Lower lobe of right lung (tissue), 2 donors: ENCODE results near the gene CCNI2. TPM values are rescaled to one million over a fixed set of nuclear protein-coding genes. Genes with fewer than 3 reads are reported as not detected.

Experiments
- ATAC-seq, 2 donors: fragments of 200-7000 bp; cut with Tn5 transposase; one replicate each; pipeline ENCODE4 v1.9.1; 2020 to 2022; ENCODE audit warnings: mild to moderate bottlenecking in 2 of 2, moderate library complexity in 2 of 2
- DNase-seq: peaks from one replicate; pipeline ENCODE4 v3.0.0-alpha.2; 2020
- H3K27ac ChIP-seq: fragments of 200-600 bp; one replicate; pipeline ENCODE4 v1.8.0; 2022
- H3K27me3 ChIP-seq: fragments of 200-600 bp; one replicate; pipeline ENCODE4 v1.8.0; 2022; ENCODE audit warnings: low read depth
- H3K36me3 ChIP-seq: fragments of 200-600 bp; one replicate; pipeline ENCODE4 v1.8.0; 2022; ENCODE audit warnings: mild to moderate bottlenecking
- H3K4me1 ChIP-seq: fragments of 200-600 bp; one replicate; pipeline ENCODE4 v1.8.0; 2022
- H3K4me3 ChIP-seq: fragments of 200-600 bp; one replicate; pipeline ENCODE4 v1.8.0; 2022; ENCODE audit warnings: mild to moderate bottlenecking
- H3K9me3 ChIP-seq: fragments of 200-600 bp; one replicate; pipeline ENCODE4 v1.8.0; 2022
- CTCF ChIP-seq: fragments of 200-600 bp; IDR thresholded peaks from one replicate; pipeline ENCODE4 v1.8.0; 2022; ENCODE audit warnings: antibody characterized with exemption, mild to moderate bottlenecking
- intact Hi-C: fragments of 100-400 bp; cut with DNase I; formaldehyde crosslinking; loops from one replicate; pipeline ENCODE4 v1.11.0; 2022
- total RNA-seq: library from RNA; stranded (reverse); fragmentation: NEBNext Ultra II Directional; extraction: Animal tissue kit (Norgen Biotek cat#: 25700); gene quantifications from one replicate; pipeline ENCODE4 v1.2.1, GENCODE V29; 2021
- donor health status: DM: no; HTN: yes; CAD: no; lungs with severe emphysema.

CCNI2 gene
- total RNA-seq, 1 donor from 2014 or later = 1.1 TPM

GRCh38 chr5:132764051-132764450 lies 16.8 kb downstream of the CCNI2 start:
- H3K4me1 ChIP-seq = peaks cover 14% of the 10 kb centered on the region

GRCh38 chr5:132764671-132765238 lies 17.5 kb downstream of the CCNI2 start:
- intact Hi-C loops = no loop called here
- H3K4me3 ChIP-seq = no peak overlapping the region
- DNase-seq (no peak), ATAC-seq (no peak)
- no peaks in the 10 kb centered on the region for H3K27me3 ChIP-seq
- TF ChIP-seq CTCF = no peak
- H3K4me1 ChIP-seq = peaks cover 14% of the 10 kb centered on the region
- peaks cover 54% of the 10 kb centered on the region for H3K36me3 ChIP-seq
- no peaks in the 10 kb centered on the region for H3K9me3 ChIP-seq
- H3K27ac ChIP-seq = no peak overlapping the region

More at GRCh38 chr5:132764051-132764450, 16.8 kb downstream of the CCNI2 start:
- intact Hi-C loops = no loop called here
- peaks cover 61% of the 10 kb centered on the region for H3K36me3 ChIP-seq
- H3K27me3 ChIP-seq = no peaks in the 10 kb centered on the region
- ATAC-seq = no peak
- H3K9me3 ChIP-seq = no peaks in the 10 kb centered on the region
- no peak for DNase-seq
- H3K27ac ChIP-seq = no peak overlapping the region
- TF ChIP-seq CTCF = no peak
- no peak overlapping the region for H3K4me3 ChIP-seq

GRCh38 chr5:132765311-132766019 lies 18.2 kb downstream of the CCNI2 start:
- H3K27ac ChIP-seq = no peak overlapping the region
- no peaks in the 10 kb centered on the region for H3K9me3 ChIP-seq
- DNase-seq (no peak), ATAC-seq (no peak)
- no peaks in the 10 kb centered on the region for H3K27me3 ChIP-seq
- intact Hi-C loops = no loop called here
- H3K4me3 ChIP-seq = no peak overlapping the region
- peaks cover 17% of the 10 kb centered on the region for H3K4me1 ChIP-seq
- peaks cover 47% of the 10 kb centered on the region for H3K36me3 ChIP-seq
- no peak for TF ChIP-seq CTCF

GRCh38 chr5:132766020-132766805 lies 19.0 kb downstream of the CCNI2 start:
- Histone ChIP-seq H3K36me3 (peaks cover 39% of the 10 kb centered on the region), H3K4me3 (no peak overlapping the region), H3K9me3 (no peaks in the 10 kb centered on the region), H3K27me3 (no peaks in the 10 kb centered on the region), H3K27ac (no peak overlapping the region), H3K4me1 (peaks cover 24% of the 10 kb centered on the region)
- DNase-seq (no peak), ATAC-seq (no peak)
- no peak for TF ChIP-seq CTCF
- intact Hi-C loops = no loop called here

GRCh38 chr5:132766806-132767055 lies 19.5 kb downstream of the CCNI2 start:
- Histone ChIP-seq H3K4me3 (no peak overlapping the region), H3K9me3 (no peaks in the 10 kb centered on the region), H3K27ac (no peak overlapping the region), H3K27me3 (no peaks in the 10 kb centered on the region), H3K4me1 (peaks cover 29% of the 10 kb centered on the region), H3K36me3 (peaks cover 34% of the 10 kb centered on the region)
- TF ChIP-seq CTCF = no peak
- intact Hi-C loops = no loop called here
- ATAC-seq (no peak), DNase-seq (no peak)
